GM12878 (cell line): ENCODE measurements around the gene GUCA2B.

ENCODE experiments used
- BHLHE40 ChIP-seq, 2 experiments: fragments of 450-650 bp in 1 of 2; IDR thresholded peaks; 2 replicates each; pipeline ENCODE4 v1.6.1; 2011 to 2017; ENCODE audit warnings: low read depth in 2 of 2, borderline replicate concordance in 1 of 2, improper control_type of control experiment in 1 of 2, low read length in 1 of 2, mild to moderate bottlenecking in 1 of 2
- CEBPB ChIP-seq, 2 experiments: fragments of 150-350 bp in 1 of 2; IDR thresholded peaks; 2 replicates each; pipeline ENCODE4 v1.6.1; 2012 to 2014; ENCODE audit warnings: low read depth in 2 of 2, low read length in 2 of 2, borderline replicate concordance in 1 of 2, inconsistent platforms in 1 of 2
- EP300 ChIP-seq, 2 experiments: fragments of 150-350 bp in 1 of 2; IDR thresholded peaks; 2 replicates each; pipeline ENCODE4 v1.6.1; 2011 to 2012; ENCODE audit warnings: low read depth in 2 of 2, low read length in 2 of 2, borderline replicate concordance in 1 of 2, improper control_type of control experiment in 1 of 2, inconsistent platforms in 1 of 2; ENCODE audit not compliant: control insufficient read depth in 1 of 2
- EZH2 ChIP-seq: IDR thresholded peaks from 2 replicates; pipeline ENCODE4 v1.6.1; 2012; ENCODE audit warnings: low read depth, mild to moderate bottlenecking, control low read depth, inconsistent platforms, low read length, borderline replicate concordance; ENCODE audit not compliant: control insufficient read depth
- HDAC6 ChIP-seq: fragments of 200-600 bp; sonication (generic); IDR thresholded peaks from one replicate; pipeline ENCODE4 v1.8.0; 2017; ENCODE audit warnings: antibody characterized with exemption; ENCODE audit not compliant: unreplicated experiment
- POLR2A ChIP-seq: IDR thresholded peaks from 2 replicates; pipeline ENCODE4 v1.6.1; 2011; ENCODE audit warnings: low read depth, mild to moderate bottlenecking, low read length
- RAD21 ChIP-seq: IDR thresholded peaks from 2 replicates; pipeline ENCODE4 v1.6.1; 2011; ENCODE audit warnings: mild to moderate bottlenecking, low read depth, low read length, moderate library complexity; ENCODE audit not compliant: insufficient read depth
- SMC3 ChIP-seq: IDR thresholded peaks from 2 replicates; pipeline ENCODE4 v1.6.1; 2011; ENCODE audit warnings: low read length, improper control_type of control experiment, borderline replicate concordance
- SPI1 ChIP-seq: IDR thresholded peaks from 2 replicates; pipeline ENCODE4 v1.6.1; 2011; ENCODE audit warnings: low read depth, mild to moderate bottlenecking, low read length, moderate library complexity, borderline replicate concordance; ENCODE audit not compliant: insufficient read depth
- TAF1 ChIP-seq: IDR thresholded peaks from 2 replicates; pipeline ENCODE4 v1.6.1; 2011; ENCODE audit warnings: mild to moderate bottlenecking, low read depth, low read length, borderline replicate concordance
- ZNF24 ChIP-seq: fragments of 450-650 bp; IDR thresholded peaks from 2 replicates; pipeline ENCODE4 v1.6.1; 2017; ENCODE audit warnings: antibody characterized with exemption, mild to moderate bottlenecking
- ZSCAN29 ChIP-seq: fragments of 450-650 bp; IDR thresholded peaks from 2 replicates; pipeline ENCODE4 v1.6.1; 2017; ENCODE audit warnings: mild to moderate bottlenecking, moderate library complexity
- TF ChIP-seq, protein P1 (sequence below): IDR thresholded peaks from 2 replicates; pipeline ENCODE4 v1.6.1; 2011; ENCODE audit warnings: low read depth, low read length, improper control_type of control experiment, borderline replicate concordance
- TF ChIP-seq, protein P2 (sequence below), 3 experiments: IDR thresholded peaks in 2 of 3; conservative IDR thresholded peaks in 1 of 3; 2 replicates each; pipeline ENCODE4 v1.5.1; 2011; ENCODE audit warnings: low read depth in 3 of 3, low read length in 3 of 3, mild to moderate bottlenecking in 3 of 3, control low read depth in 2 of 3, moderate library complexity in 2 of 3, inconsistent platforms in 1 of 3, mixed read lengths in 1 of 3; ENCODE audit not compliant: control insufficient read depth in 2 of 3, insufficient read depth in 1 of 3; ENCODE audit errors: extremely low read depth in 1 of 3

DNA sequence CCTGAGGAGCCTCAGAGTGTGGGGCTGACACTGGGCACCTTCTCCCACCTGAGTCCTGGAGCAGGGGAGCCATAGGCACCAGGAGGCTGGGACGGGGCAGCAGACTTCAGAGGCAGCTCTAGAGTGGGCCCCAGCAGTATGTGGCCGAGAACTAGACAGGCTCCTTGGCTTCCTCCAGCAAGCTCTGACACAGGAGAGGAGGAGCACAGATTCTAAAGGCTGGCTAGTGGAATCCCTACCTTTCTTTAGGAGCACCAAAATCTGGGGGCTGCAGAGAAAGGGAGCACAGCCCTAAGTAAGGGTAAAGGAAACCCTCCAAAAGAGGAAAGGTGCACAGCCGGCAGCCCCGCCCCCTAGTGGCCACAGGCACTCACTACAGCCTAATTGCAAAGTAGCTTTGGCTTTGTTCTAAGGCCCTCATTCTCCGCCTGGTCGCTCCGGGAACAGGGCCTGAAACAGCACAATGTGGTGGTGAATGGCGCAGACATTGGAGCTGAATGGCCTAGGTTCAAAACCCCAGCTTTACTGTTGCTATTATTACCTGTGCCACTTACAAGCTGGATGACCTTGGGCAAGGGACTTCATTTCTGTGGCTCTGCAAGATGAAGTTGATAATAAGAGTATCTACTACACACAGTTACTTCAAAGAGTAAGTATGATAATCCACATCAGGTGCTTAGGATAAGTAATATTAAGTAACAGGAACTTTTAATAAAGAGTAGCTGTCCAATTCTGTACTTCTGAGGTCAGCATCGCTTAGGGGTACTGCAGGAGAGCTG is 20.1 kb downstream of the GUCA2B start:
- TF ChIP-seq, protein P1, sequence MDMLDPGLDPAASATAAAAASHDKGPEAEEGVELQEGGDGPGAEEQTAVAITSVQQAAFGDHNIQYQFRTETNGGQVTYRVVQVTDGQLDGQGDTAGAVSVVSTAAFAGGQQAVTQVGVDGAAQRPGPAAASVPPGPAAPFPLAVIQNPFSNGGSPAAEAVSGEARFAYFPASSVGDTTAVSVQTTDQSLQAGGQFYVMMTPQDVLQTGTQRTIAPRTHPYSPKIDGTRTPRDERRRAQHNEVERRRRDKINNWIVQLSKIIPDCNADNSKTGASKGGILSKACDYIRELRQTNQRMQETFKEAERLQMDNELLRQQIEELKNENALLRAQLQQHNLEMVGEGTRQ = no peak
- TF ChIP-seq, protein P2, sequence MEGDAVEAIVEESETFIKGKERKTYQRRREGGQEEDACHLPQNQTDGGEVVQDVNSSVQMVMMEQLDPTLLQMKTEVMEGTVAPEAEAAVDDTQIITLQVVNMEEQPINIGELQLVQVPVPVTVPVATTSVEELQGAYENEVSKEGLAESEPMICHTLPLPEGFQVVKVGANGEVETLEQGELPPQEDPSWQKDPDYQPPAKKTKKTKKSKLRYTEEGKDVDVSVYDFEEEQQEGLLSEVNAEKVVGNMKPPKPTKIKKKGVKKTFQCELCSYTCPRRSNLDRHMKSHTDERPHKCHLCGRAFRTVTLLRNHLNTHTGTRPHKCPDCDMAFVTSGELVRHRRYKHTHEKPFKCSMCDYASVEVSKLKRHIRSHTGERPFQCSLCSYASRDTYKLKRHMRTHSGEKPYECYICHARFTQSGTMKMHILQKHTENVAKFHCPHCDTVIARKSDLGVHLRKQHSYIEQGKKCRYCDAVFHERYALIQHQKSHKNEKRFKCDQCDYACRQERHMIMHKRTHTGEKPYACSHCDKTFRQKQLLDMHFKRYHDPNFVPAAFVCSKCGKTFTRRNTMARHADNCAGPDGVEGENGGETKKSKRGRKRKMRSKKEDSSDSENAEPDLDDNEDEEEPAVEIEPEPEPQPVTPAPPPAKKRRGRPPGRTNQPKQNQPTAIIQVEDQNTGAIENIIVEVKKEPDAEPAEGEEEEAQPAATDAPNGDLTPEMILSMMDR (IDR thresholded peaks at IDR 0.05 in 2 of 3, conservative IDR thresholded peaks at IDR 0.05 in 1 of 3; ENCODE audit: control insufficient read depth in 2 of 3, extremely low read depth in 1 of 3, insufficient read depth in 1 of 3, low read depth in 3 of 3, low read length in 3 of 3) = peak; percentile 92 to 98 (median 96)
- TF ChIP-seq EP300 (IDR thresholded peaks at IDR 0.05; ENCODE audit: borderline replicate concordance in 1 of 2, control insufficient read depth in 1 of 2, low read depth in 2 of 2, low read length in 2 of 2) = no peak
- TF ChIP-seq TAF1 = no peak
- TF ChIP-seq POLR2A = no peak
- peak; percentile 73 for TF ChIP-seq RAD21
- no peak for TF ChIP-seq EZH2
- no peak for TF ChIP-seq HDAC6
- TF ChIP-seq BHLHE40 (IDR thresholded peaks at IDR 0.05; ENCODE audit: borderline replicate concordance in 1 of 2, low read depth in 2 of 2, low read length in 1 of 2) = no peak
- TF ChIP-seq SMC3 = peak; percentile 89
- no peak for TF ChIP-seq ZSCAN29
- TF ChIP-seq ZNF24 = no peak
- no peak for TF ChIP-seq CEBPB (IDR thresholded peaks at IDR 0.05; ENCODE audit: borderline replicate concordance in 1 of 2, low read depth in 2 of 2, low read length in 2 of 2)
- no peak for TF ChIP-seq SPI1
